Measurements from ENCODE around the gene RANBP1.
"Not testable (repeated sequence)": the region's sequence is repeated elsewhere in the genome, so short reads cannot be mapped to it uniquely, and the experiment has no call there.

GRCh38 chr22:20067384-20067682, 48.6 kb upstream of the RANBP1 start:
- TF ChIP-seq CTCF, POLR2A (IDR thresholded peaks at IDR 0.05): not testable (repeated sequence)
